HepG2 (cell line): ENCODE data around the gene JKAMP. TPM values are rescaled to one million over a fixed set of nuclear protein-coding genes. Genes with fewer than 3 reads are reported as not detected.

Experiments used
- ATAC-seq: fragments of 200-7000 bp; cut with Tn5 transposase; 3 replicates; pipeline ENCODE4 v1.9.1; 2020; ENCODE audit warnings: mild to moderate bottlenecking, moderate library complexity
- BruUV-seq: library from RNA; stranded (reverse); fragments of 400-500 nt; replicated peaks from 2 replicates; lab custom pipeline; 2021; lab: Mats Ljungman, UMichigan
- CTCF ChIA-PET: fragments of 300-600 bp; formaldehyde crosslinking; extraction: SDS; loops from one replicate; lab custom pipeline; 2021; ENCODE audit warnings: low total read pairs, inconsistent platforms, low intra/inter-chr PET ratio; lab: Yijun Ruan, JAX
- POLR2A ChIA-PET: fragments of 350-600 bp; sonication (Branson Sonifier 250); formaldehyde crosslinking; loops from one replicate; lab custom pipeline; 2020; ENCODE audit warnings: antibody characterized with exemption, inconsistent platforms; lab: Yijun Ruan, JAX
- DNase-seq: peaks from one replicate; pipeline ENCODE4 v3.0.0-alpha.2; 2015; ENCODE audit warnings: low spot score
- FAIRE-seq: peaks from 3 replicates; lab custom pipeline; 2011; peaks lifted over from hg19 to GRCh38; lab: Jason Lieb, UNC
- H2AFZ ChIP-seq: one replicate; pipeline ENCODE4 v1.6.1; 2011; ENCODE audit warnings: low read length, inconsistent platforms
- H3K27ac ChIP-seq: fragments of 300-600 bp; 3 replicates; pipeline ENCODE4 v1.8.0; 2011; ENCODE audit warnings: mixed run types, mild to moderate bottlenecking, mixed read lengths, low read length, inconsistent platforms; ENCODE audit not compliant: insufficient read depth; ENCODE audit errors: extremely low read length
- H3K27me3 ChIP-seq, 2 experiments: fragments of 200-600 bp in 1 of 2; 2 replicates in 1 of 2; 3 replicates in 1 of 2; pipeline versions ENCODE4 v1.6.0 to v1.8.0; 2011; ENCODE audit warnings: low read length in 2 of 2, mild to moderate bottlenecking in 2 of 2, moderate library complexity in 2 of 2, inconsistent platforms in 1 of 2; ENCODE audit not compliant: insufficient read depth in 2 of 2, control insufficient read depth in 1 of 2
- H3K36me3 ChIP-seq, 2 experiments: fragments of 200-600 bp in 1 of 2; replicated peaks in 1 of 2; 2 replicates in 1 of 2; 3 replicates in 1 of 2; pipeline versions ENCODE4 v1.5.1 to v1.8.0; 2011; ENCODE audit warnings: low read length in 2 of 2, inconsistent platforms in 1 of 2; ENCODE audit not compliant: insufficient read depth in 2 of 2, control insufficient read depth in 1 of 2
- H3K4me1 ChIP-seq: 2 replicates; pipeline ENCODE4 v1.5.1; 2012; ENCODE audit warnings: low read length, inconsistent platforms; ENCODE audit not compliant: insufficient read depth
- H3K4me2 ChIP-seq: 2 replicates; pipeline ENCODE4 v1.6.0; 2011; ENCODE audit warnings: low read depth, low read length, inconsistent platforms
- H3K4me3 ChIP-seq, 3 experiments: fragments of 200-600 bp in 1 of 3; sonication (generic), shearing (Covaris generic) in 1 of 3; replicated peaks in 1 of 3; 2 replicates each; pipeline ENCODE4 v1.5.1; 2011 to 2016; ENCODE audit warnings: low read length in 3 of 3, inconsistent platforms in 2 of 3, low read depth in 2 of 3, mild to moderate bottlenecking in 2 of 3, control low read depth in 1 of 3, mixed read lengths in 1 of 3; ENCODE audit not compliant: insufficient read depth in 1 of 3
- H3K79me2 ChIP-seq: one replicate; pipeline ENCODE4 v1.6.1; 2011; ENCODE audit warnings: low read length, inconsistent platforms; ENCODE audit not compliant: insufficient read depth
- H3K9ac ChIP-seq: 2 replicates; pipeline ENCODE4 v1.6.0; 2011; ENCODE audit warnings: mild to moderate bottlenecking, low read depth, low read length, inconsistent platforms; ENCODE audit not compliant: insufficient read depth
- H3K9me3 ChIP-seq: 2 replicates; pipeline ENCODE4 v1.5.1; 2012; ENCODE audit warnings: mild to moderate bottlenecking, low read length
- H4K20me1 ChIP-seq: 2 replicates; pipeline ENCODE4 v1.6.0; 2011; ENCODE audit warnings: inconsistent platforms, mild to moderate bottlenecking, low read length, moderate library complexity; ENCODE audit not compliant: insufficient read depth
- KDM1A ChIP-seq: IDR thresholded peaks from 2 replicates; pipeline ENCODE4 v1.6.1; 2016; ENCODE audit warnings: missing compliant biosample characterization
- NBN ChIP-seq: fragments of 450-650 bp; conservative IDR thresholded peaks from 2 replicates; pipeline ENCODE4 v1.6.1; 2017
- NCOR1 ChIP-seq: fragments of 200-600 bp; sonication (generic); IDR thresholded peaks from 2 replicates; pipeline ENCODE4 v1.7.0; 2017; ENCODE audit warnings: antibody characterized with exemption, low read length, borderline replicate concordance
- SMARCE1 ChIP-seq: fragments of 450-650 bp; IDR thresholded peaks from 2 replicates; pipeline ENCODE4 v1.6.1; 2017; ENCODE audit warnings: borderline replicate concordance
- TBX3 ChIP-seq: fragments of 450-650 bp; IDR thresholded peaks from 2 replicates; pipeline ENCODE4 v1.6.1; 2017; ENCODE audit warnings: antibody characterized with exemption, mild to moderate bottlenecking, inconsistent platforms, borderline replicate concordance
- TCF7L2 ChIP-seq: IDR thresholded peaks from 2 replicates; pipeline ENCODE4 v1.6.1; 2011; ENCODE audit warnings: mild to moderate bottlenecking, low read depth, low read length, moderate library complexity
- U2AF2 ChIP-seq: fragments of 200-400 bp; formaldehyde crosslinking; IDR thresholded peaks from 2 replicates; pipeline ENCODE4 v1.6.1; 2017; ENCODE audit warnings: low read depth, mild to moderate bottlenecking, low read length
- WGBS: methylation state at CpG from one replicate; pipeline ENCODE4 v1.1.6; 2017; ENCODE audit warnings: low lambda C conversion rate; 5-methylcytosine and 5-hydroxymethylcytosine counted together
- in situ Hi-C: cut with HindIII; loops from 2 replicates; pipeline ENCODE4 v1.10.0; 2017; ENCODE audit warnings: low pct_unique_long_range_greater_than_20kb; ENCODE audit not compliant: extremely low pct_ligation_motif_present
- intact Hi-C: fragments of 100-400 bp; cut with micrococcal nuclease; formaldehyde crosslinking; loops from one replicate; pipeline ENCODE4 v1.10.0; 2022; ENCODE audit not compliant: unreplicated experiment
- polyA plus RNA-seq, 8 experiments: library from polyadenylated mRNA; depleted of rRNA in 3 of 8; stranded (reverse) in 7 of 8; unstranded in 1 of 8; fragments of >200 nt; fragmentation: Illumina TruSeq in 4 of 8; extraction: Trizol in 4 of 8; gene quantifications; 2 replicates each; pipeline versions ENCODE4 v1.2.1 to v1.2.3, GENCODE V29; 2011 to 2016; ENCODE audit warnings: low read depth in 4 of 8, missing spikeins in 1 of 8, mixed read lengths in 1 of 8; ENCODE audit not compliant: insufficient read depth in 1 of 8
- total RNA-seq, 5 experiments: library from RNA; depleted of rRNA; stranded (reverse); fragments of >200 nt; fragmentation: Illumina TruSeq; extraction: Trizol; gene quantifications; 2 replicates each; pipeline ENCODE4 v1.2.3, GENCODE V29; 2016; ENCODE audit warnings: low read depth in 1 of 5
- TF ChIP-seq, protein P1 (sequence below): sonication (generic); formaldehyde crosslinking; IDR thresholded peaks from 2 replicates; pipeline ENCODE4 v1.8.1; 2023; ENCODE audit warnings: missing genetic modification reagents, mild to moderate bottlenecking, borderline replicate concordance
- TF ChIP-seq, protein P2 (sequence below): sonication (generic); formaldehyde crosslinking; IDR thresholded peaks from 2 replicates; pipeline ENCODE4 v1.4.0; 2020; ENCODE audit warnings: mild to moderate bottlenecking, missing genetic modification reagents
- TF ChIP-seq, protein P3 (sequence below): IDR thresholded peaks from 2 replicates; pipeline ENCODE4 v1.6.1; 2018; ENCODE audit warnings: missing genetic modification reagents

The JKAMP gene
- total and polyA plus RNA-seq, 2 of the 13 experiments (the other 11 are each of a cell fraction or from before 2014, with no cell fraction given) = 56.4 to 135 TPM

DNA sequence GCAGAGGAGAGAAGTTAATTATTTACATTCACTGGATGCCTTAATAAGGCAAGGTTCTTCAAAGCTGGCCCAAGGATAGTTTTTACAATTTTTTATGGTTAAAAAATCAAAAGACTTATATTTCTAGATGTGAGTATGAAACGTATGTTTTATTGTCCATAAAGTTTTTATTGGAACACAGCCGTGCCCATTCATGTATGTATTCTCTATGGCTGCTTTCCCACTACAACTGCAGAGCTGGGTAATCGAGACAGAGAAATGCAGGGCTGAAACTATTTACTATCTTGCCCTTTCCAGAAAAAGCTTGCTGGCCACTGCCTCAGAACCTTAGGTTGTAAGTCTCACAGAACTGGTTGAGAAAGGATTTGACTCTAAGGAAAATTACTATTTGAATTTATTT, 16.4 kb downstream of the JKAMP start:
- 98% methylated on average over 3 of the region's 3 CpGs for WGBS
- H3K4me1 ChIP-seq = no peaks in the 10 kb centered on the region
- no peaks in the 10 kb centered on the region for H4K20me1 ChIP-seq
- H3K9ac ChIP-seq = no peak overlapping the region
- DNase-seq (no peak), ATAC-seq (no peak), FAIRE-seq (no peak)
- ChIA-PET CTCF (no interaction called here), POLR2A (interaction anchor here (2.1 kb wide), 1 partner anchor 17 kb away, joined by 7 read pairs; the partner anchor contains the start of genes JKAMP and L3HYPDH)
- H3K27me3 ChIP-seq = no peaks in the 10 kb centered on the region
- TF ChIP-seq NBN (no peak), TBX3 (no peak), KDM1A (CRISPR knock-in tag) (no peak), U2AF2 (no peak), TCF7L2 (no peak), SMARCE1 (no peak), NCOR1 (no peak)
- TF ChIP-seq, protein P1, sequence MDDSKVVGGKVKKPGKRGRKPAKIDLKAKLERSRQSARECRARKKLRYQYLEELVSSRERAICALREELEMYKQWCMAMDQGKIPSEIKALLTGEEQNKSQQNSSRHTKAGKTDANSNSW (CRISPR knock-in tag) = no peak
- TF ChIP-seq, protein P2, sequence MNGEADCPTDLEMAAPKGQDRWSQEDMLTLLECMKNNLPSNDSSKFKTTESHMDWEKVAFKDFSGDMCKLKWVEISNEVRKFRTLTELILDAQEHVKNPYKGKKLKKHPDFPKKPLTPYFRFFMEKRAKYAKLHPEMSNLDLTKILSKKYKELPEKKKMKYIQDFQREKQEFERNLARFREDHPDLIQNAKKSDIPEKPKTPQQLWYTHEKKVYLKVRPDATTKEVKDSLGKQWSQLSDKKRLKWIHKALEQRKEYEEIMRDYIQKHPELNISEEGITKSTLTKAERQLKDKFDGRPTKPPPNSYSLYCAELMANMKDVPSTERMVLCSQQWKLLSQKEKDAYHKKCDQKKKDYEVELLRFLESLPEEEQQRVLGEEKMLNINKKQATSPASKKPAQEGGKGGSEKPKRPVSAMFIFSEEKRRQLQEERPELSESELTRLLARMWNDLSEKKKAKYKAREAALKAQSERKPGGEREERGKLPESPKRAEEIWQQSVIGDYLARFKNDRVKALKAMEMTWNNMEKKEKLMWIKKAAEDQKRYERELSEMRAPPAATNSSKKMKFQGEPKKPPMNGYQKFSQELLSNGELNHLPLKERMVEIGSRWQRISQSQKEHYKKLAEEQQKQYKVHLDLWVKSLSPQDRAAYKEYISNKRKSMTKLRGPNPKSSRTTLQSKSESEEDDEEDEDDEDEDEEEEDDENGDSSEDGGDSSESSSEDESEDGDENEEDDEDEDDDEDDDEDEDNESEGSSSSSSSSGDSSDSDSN (CRISPR knock-in tag) = no peak
- TF ChIP-seq, protein P3, sequence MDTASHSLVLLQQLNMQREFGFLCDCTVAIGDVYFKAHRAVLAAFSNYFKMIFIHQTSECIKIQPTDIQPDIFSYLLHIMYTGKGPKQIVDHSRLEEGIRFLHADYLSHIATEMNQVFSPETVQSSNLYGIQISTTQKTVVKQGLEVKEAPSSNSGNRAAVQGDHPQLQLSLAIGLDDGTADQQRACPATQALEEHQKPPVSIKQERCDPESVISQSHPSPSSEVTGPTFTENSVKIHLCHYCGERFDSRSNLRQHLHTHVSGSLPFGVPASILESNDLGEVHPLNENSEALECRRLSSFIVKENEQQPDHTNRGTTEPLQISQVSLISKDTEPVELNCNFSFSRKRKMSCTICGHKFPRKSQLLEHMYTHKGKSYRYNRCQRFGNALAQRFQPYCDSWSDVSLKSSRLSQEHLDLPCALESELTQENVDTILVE = no peak
- no peak overlapping the region for H3K4me3 ChIP-seq
- intact Hi-C loops = loop anchor here (10.0 kb wide), 1 partner anchor 394 kb away; no protein-coding TSS in a partner anchor
- in situ Hi-C loops = loop anchor here (10.0 to 25.0 kb wide), 2 partner anchors 84 to 687 kb away; no protein-coding TSS in a partner anchor
- no peak overlapping the region for H3K4me2 ChIP-seq
- H2AFZ ChIP-seq = no peak overlapping the region
- H3K9me3 ChIP-seq = no peaks in the 10 kb centered on the region
- peaks cover 3 to 23% of the 10 kb centered on the region in 2 experiments; a peak in 3 of 5 replicates for H3K36me3 ChIP-seq
- BruUV-seq = no TSS peak
- no peak overlapping the region for H3K27ac ChIP-seq
- H3K79me2 ChIP-seq = no peaks in the 10 kb centered on the region
